ENCODE results near the gene EXOC3L4.
"Not testable (repeated sequence)": the region's sequence is repeated elsewhere in the genome, so short reads cannot be mapped to it uniquely, and the experiment has no call there.

Gene EXOC3L4

GRCh38 chr14:103149351-103150237 lies 55.1 kb downstream of the EXOC3L4 start:
- DNase-seq (ENCODE audit: low read depth in 2 of 2), result no peak

- no peak for DNase-seq (ENCODE audit: low read depth in 2 of 2)
Observed at GRCh38 chr14:103151270-103151945, 56.9 kb downstream of the EXOC3L4 start.

- no peak for DNase-seq (ENCODE audit: low read depth in 2 of 2)
Observed at GRCh38 chr14:103155010-103155409, 60.5 kb downstream of the EXOC3L4 start.

GRCh38 chr14:103155416-103155815 lies 60.9 kb downstream of the EXOC3L4 start:
- not testable (repeated sequence) for DNase-seq (ENCODE audit: low read depth in 2 of 2)

GRCh38 chr14:103155826-103156394 lies 61.4 kb downstream of the EXOC3L4 start:
- no peak for DNase-seq (ENCODE audit: low read depth in 2 of 2)

- DNase-seq (ENCODE audit: low read depth in 2 of 2), result no peak
Observed at GRCh38 chr14:103156651-103157378, 62.3 kb downstream of the EXOC3L4 start.

GRCh38 chr14:103157969-103158368 lies 63.4 kb downstream of the EXOC3L4 start:
- no peak for DNase-seq (ENCODE audit: low read depth in 2 of 2)

GRCh38 chr14:103158688-103159087 lies 64.2 kb downstream of the EXOC3L4 start:
- no peak for DNase-seq (ENCODE audit: low read depth in 2 of 2)

Measured in stimulated activated CD4-positive, alpha-beta T cell treated with anti-CD3 and anti-CD28 coated beads, Interleukin-4, amount 100 ng/mL, for 48 hours (primary cell).